Measurements from ENCODE around the gene SLAMF6. TPM values are rescaled to one million over a fixed set of nuclear protein-coding genes. Genes with fewer than 3 reads are reported as not detected.
"Not testable (repeated sequence)": the region's sequence is repeated elsewhere in the genome, so short reads cannot be mapped to it uniquely, and the experiment has no call there.

Gene SLAMF6
- total and polyA plus RNA-seq, 4 donors: 1.2 to 1.5 (median 1.5) TPM; not detected in 1

GRCh38 chr1:160488347-160489058 lies 34.6 kb downstream of the SLAMF6 start:
- H3K27me3 ChIP-seq (ENCODE audit: control insufficient read depth in 1 of 2, insufficient read depth in 2 of 2, low read length in 1 of 2): peaks cover 0 to 2% of the 10 kb centered on the region in 2 donors
- intact Hi-C loops (cut with DNase I): no loop called here

GRCh38 chr1:160486453-160486852 lies 36.6 kb downstream of the SLAMF6 start:
- no peak for DNase-seq
- WGBS, 2 donors: 47 to 49% methylated on average over 4 of the region's 4 CpGs
- no peak for ATAC-seq (ENCODE audit: low FRiP score)

More at GRCh38 chr1:160488347-160489058, 34.6 kb downstream of the SLAMF6 start:
- Histone ChIP-seq H3K9me3 (ENCODE audit: control insufficient read depth, low read length) (no peaks in the 10 kb centered on the region), H3K27ac (ENCODE audit: low read depth in 1 of 2, low read length in 2 of 2) (no peak overlapping the region), H3K4me3 (ENCODE audit: low read length in 2 of 2) (no peak overlapping the region), H3K4me1 (ENCODE audit: control insufficient read depth in 1 of 2, insufficient read depth in 2 of 2, low read length in 2 of 2) (no peaks in the 10 kb centered on the region), H3K36me3 (ENCODE audit: control insufficient read depth in 1 of 2, insufficient read depth in 2 of 2, low read length in 1 of 2) (no peaks in the 10 kb centered on the region)
- 69 to 81% methylated on average over 4 of the region's 4 CpGs for WGBS, 2 donors
- ATAC-seq (ENCODE audit: low FRiP score) (no peak), DNase-seq (no peak)

GRCh38 chr1:160483505-160484185 lies 39.4 kb downstream of the SLAMF6 start:
- Histone ChIP-seq H3K4me1 (ENCODE audit: control insufficient read depth in 1 of 2, insufficient read depth in 2 of 2, low read length in 2 of 2) (no peaks in the 10 kb centered on the region), H3K36me3 (ENCODE audit: control insufficient read depth in 1 of 2, insufficient read depth in 2 of 2, low read length in 1 of 2) (no peaks in the 10 kb centered on the region), H3K27me3 (ENCODE audit: control insufficient read depth in 1 of 2, insufficient read depth in 2 of 2, low read length in 1 of 2) (no peaks in the 10 kb centered on the region), H3K4me3 (ENCODE audit: low read length in 2 of 2) (no peak overlapping the region), H3K9me3 (ENCODE audit: control insufficient read depth, low read length) (peaks cover 2% of the 10 kb centered on the region), H3K27ac (ENCODE audit: low read depth in 1 of 2, low read length in 2 of 2) (no peak overlapping the region)
- no peak for ATAC-seq (ENCODE audit: low FRiP score)
- WGBS, 2 donors: 70 to 79% methylated on average over 2 of the region's 2 CpGs
- intact Hi-C loops (cut with DNase I): no loop called here
- no peak for DNase-seq

More at GRCh38 chr1:160486453-160486852, 36.6 kb downstream of the SLAMF6 start:
- Histone ChIP-seq H3K27ac (ENCODE audit: low read depth in 1 of 2, low read length in 2 of 2) (no peak overlapping the region), H3K27me3 (ENCODE audit: control insufficient read depth in 1 of 2, insufficient read depth in 2 of 2, low read length in 1 of 2) (peaks cover 0 to 2% of the 10 kb centered on the region in 2 donors), H3K4me1 (ENCODE audit: control insufficient read depth in 1 of 2, insufficient read depth in 2 of 2, low read length in 2 of 2) (no peaks in the 10 kb centered on the region), H3K36me3 (ENCODE audit: control insufficient read depth in 1 of 2, insufficient read depth in 2 of 2, low read length in 1 of 2) (no peaks in the 10 kb centered on the region), H3K4me3 (ENCODE audit: low read length in 2 of 2) (no peak overlapping the region), H3K9me3 (ENCODE audit: control insufficient read depth, low read length) (peaks cover 2% of the 10 kb centered on the region)
- intact Hi-C loops (cut with DNase I): no loop called here

GRCh38 chr1:160481979-160482596 lies 41.0 kb downstream of the SLAMF6 start:
- no peaks in the 10 kb centered on the region for H3K27me3 ChIP-seq (ENCODE audit: control insufficient read depth in 1 of 2, insufficient read depth in 2 of 2, low read length in 1 of 2)
- no peak overlapping the region for H3K27ac ChIP-seq (ENCODE audit: low read depth in 1 of 2, low read length in 2 of 2)
- no peak overlapping the region for H3K4me3 ChIP-seq (ENCODE audit: low read length in 2 of 2)
- H3K36me3 ChIP-seq (ENCODE audit: control insufficient read depth in 1 of 2, insufficient read depth in 2 of 2, low read length in 1 of 2): no peaks in the 10 kb centered on the region
- peaks cover 2% of the 10 kb centered on the region for H3K9me3 ChIP-seq (ENCODE audit: control insufficient read depth, low read length)
- no peaks in the 10 kb centered on the region for H3K4me1 ChIP-seq (ENCODE audit: control insufficient read depth in 1 of 2, insufficient read depth in 2 of 2, low read length in 2 of 2)
- no peak for DNase-seq
- ATAC-seq (ENCODE audit: low FRiP score): no peak
- 52 to 58% methylated on average over 1 of the region's 1 CpG for WGBS, 2 donors
- intact Hi-C loops (cut with DNase I): no loop called here

GRCh38 chr1:160480781-160481180 lies 42.3 kb downstream of the SLAMF6 start:
- H3K27ac ChIP-seq (ENCODE audit: low read depth in 1 of 2, low read length in 2 of 2); H3K27me3 ChIP-seq (ENCODE audit: control insufficient read depth in 1 of 2, insufficient read depth in 2 of 2, low read length in 1 of 2); ATAC-seq (ENCODE audit: low FRiP score); H3K9me3 ChIP-seq (ENCODE audit: control insufficient read depth, low read length); H3K4me1 ChIP-seq (ENCODE audit: control insufficient read depth in 1 of 2, insufficient read depth in 2 of 2, low read length in 2 of 2); H3K4me3 ChIP-seq (ENCODE audit: low read length in 2 of 2); H3K36me3 ChIP-seq (ENCODE audit: control insufficient read depth in 1 of 2, insufficient read depth in 2 of 2, low read length in 1 of 2); DNase-seq; intact Hi-C loops (cut with DNase I): not testable (repeated sequence)
- 84% methylated on average over 7 of the region's 7 CpGs for WGBS, 2 donors

- not testable (repeated sequence) for H3K9me3 ChIP-seq (ENCODE audit: control insufficient read depth, low read length); H3K4me1 ChIP-seq (ENCODE audit: control insufficient read depth in 1 of 2, insufficient read depth in 2 of 2, low read length in 2 of 2); H3K4me3 ChIP-seq (ENCODE audit: low read length in 2 of 2)
These were observed 44.0 kb downstream of the SLAMF6 start for GRCh38 chr1:160479091-160479490.

GRCh38 chr1:160474392-160475242 lies 48.4 kb downstream of the SLAMF6 start:
- Histone ChIP-seq H3K4me1 (ENCODE audit: control insufficient read depth in 1 of 2, insufficient read depth in 2 of 2, low read length in 2 of 2) (no peaks in the 10 kb centered on the region), H3K36me3 (ENCODE audit: control insufficient read depth in 1 of 2, insufficient read depth in 2 of 2, low read length in 1 of 2) (no peaks in the 10 kb centered on the region), H3K27me3 (ENCODE audit: control insufficient read depth in 1 of 2, insufficient read depth in 2 of 2, low read length in 1 of 2) (no peaks in the 10 kb centered on the region), H3K9me3 (ENCODE audit: control insufficient read depth, low read length) (no peaks in the 10 kb centered on the region), H3K27ac (ENCODE audit: low read depth in 1 of 2, low read length in 2 of 2) (no peak overlapping the region), H3K4me3 (ENCODE audit: low read length in 2 of 2) (no peak overlapping the region)
- 79 to 92% methylated on average over 1 of the region's 1 CpG for WGBS, 2 donors
- intact Hi-C loops (cut with DNase I): no loop called here
- DNase-seq (no peak), ATAC-seq (ENCODE audit: low FRiP score) (no peak)

More at GRCh38 chr1:160479091-160479490, 44.0 kb downstream of the SLAMF6 start:
- ATAC-seq (ENCODE audit: low FRiP score); intact Hi-C loops (cut with DNase I); H3K27me3 ChIP-seq (ENCODE audit: control insufficient read depth in 1 of 2, insufficient read depth in 2 of 2, low read length in 1 of 2); H3K36me3 ChIP-seq (ENCODE audit: control insufficient read depth in 1 of 2, insufficient read depth in 2 of 2, low read length in 1 of 2); DNase-seq; H3K27ac ChIP-seq (ENCODE audit: low read depth in 1 of 2, low read length in 2 of 2): not testable (repeated sequence)
- 74 to 76% methylated on average over 6 of the region's 6 CpGs for WGBS, 2 donors

GRCh38 chr1:160472112-160472511 lies 50.9 kb downstream of the SLAMF6 start:
- H3K4me3 ChIP-seq (ENCODE audit: low read length in 2 of 2): no peak overlapping the region
- H3K27me3 ChIP-seq (ENCODE audit: control insufficient read depth in 1 of 2, insufficient read depth in 2 of 2, low read length in 1 of 2): no peaks in the 10 kb centered on the region
- intact Hi-C loops (cut with DNase I): no loop called here
- H3K4me1 ChIP-seq (ENCODE audit: control insufficient read depth in 1 of 2, insufficient read depth in 2 of 2, low read length in 2 of 2): no peaks in the 10 kb centered on the region
- DNase-seq (no peak), ATAC-seq (ENCODE audit: low FRiP score) (no peak)
- H3K27ac ChIP-seq (ENCODE audit: low read depth in 1 of 2, low read length in 2 of 2): no peak overlapping the region
- no peaks in the 10 kb centered on the region for H3K9me3 ChIP-seq (ENCODE audit: control insufficient read depth, low read length)
- WGBS, 2 donors: 85 to 86% methylated on average over 3 of the region's 3 CpGs
- H3K36me3 ChIP-seq (ENCODE audit: control insufficient read depth in 1 of 2, insufficient read depth in 2 of 2, low read length in 1 of 2): no peaks in the 10 kb centered on the region

Measured in aorta (tissue), 5 donors.